SU-DHL-6 (cell line): Measurements from ENCODE around the gene NXN.

ENCODE experiments used
- CTCF ChIP-seq: fragments of 200-600 bp; sonication (generic); IDR thresholded peaks from one replicate; pipeline ENCODE4 v1.5.1; 2017; ENCODE audit warnings: antibody characterized with exemption, mild to moderate bottlenecking, low read length, moderate library complexity; ENCODE audit not compliant: insufficient read depth, poor library complexity, severe bottlenecking
- EZH2phosphoT487 ChIP-seq: fragments of 200-600 bp; sonication (generic), shearing (Covaris generic); conservative IDR thresholded peaks from 2 replicates; pipeline ENCODE4 v1.6.1; 2018; ENCODE audit warnings: mild to moderate bottlenecking, antibody characterized with exemption, low read length, moderate library complexity, mixed read lengths

GRCh38 chr17:836151-836550 is 143.4 kb downstream of the NXN start:
- no peak for TF ChIP-seq CTCF
- no peak for TF ChIP-seq EZH2phosphoT487
